Measurements from ENCODE around the gene SNX4. TPM values are rescaled to one million over a fixed set of nuclear protein-coding genes. Genes with fewer than 3 reads are reported as not detected.
A peak's percentile ranks its signal among the peaks of the same experiment; 100 is the strongest.

Gene SNX4
- total and polyA plus RNA-seq, 2 of the 8 experiments (the other 6 are each of a cell fraction or from before 2014, with no cell fraction given) = 7.2 to 23.1 TPM

DNA sequence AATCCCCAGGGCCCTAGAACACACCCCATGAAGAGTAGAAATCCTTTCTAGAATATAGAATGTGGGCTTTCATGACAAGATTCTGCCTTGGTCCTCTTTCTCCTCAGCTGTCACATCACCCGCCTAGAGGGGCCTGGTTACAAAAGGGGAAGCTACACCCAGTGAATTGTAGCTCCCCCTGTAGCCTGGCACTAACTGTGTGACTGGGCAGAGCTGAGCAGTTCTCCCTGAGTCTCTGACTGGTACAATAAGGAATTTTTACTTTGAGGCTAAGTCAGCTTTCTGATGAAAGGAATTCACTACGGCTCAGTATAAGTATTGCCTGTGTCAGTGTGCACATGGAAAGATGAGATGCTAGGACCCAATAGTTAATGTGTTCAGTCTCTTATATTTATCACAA is 116.2 kb downstream of the SNX4 start (continued):
- TF ChIP-seq, protein P1, sequence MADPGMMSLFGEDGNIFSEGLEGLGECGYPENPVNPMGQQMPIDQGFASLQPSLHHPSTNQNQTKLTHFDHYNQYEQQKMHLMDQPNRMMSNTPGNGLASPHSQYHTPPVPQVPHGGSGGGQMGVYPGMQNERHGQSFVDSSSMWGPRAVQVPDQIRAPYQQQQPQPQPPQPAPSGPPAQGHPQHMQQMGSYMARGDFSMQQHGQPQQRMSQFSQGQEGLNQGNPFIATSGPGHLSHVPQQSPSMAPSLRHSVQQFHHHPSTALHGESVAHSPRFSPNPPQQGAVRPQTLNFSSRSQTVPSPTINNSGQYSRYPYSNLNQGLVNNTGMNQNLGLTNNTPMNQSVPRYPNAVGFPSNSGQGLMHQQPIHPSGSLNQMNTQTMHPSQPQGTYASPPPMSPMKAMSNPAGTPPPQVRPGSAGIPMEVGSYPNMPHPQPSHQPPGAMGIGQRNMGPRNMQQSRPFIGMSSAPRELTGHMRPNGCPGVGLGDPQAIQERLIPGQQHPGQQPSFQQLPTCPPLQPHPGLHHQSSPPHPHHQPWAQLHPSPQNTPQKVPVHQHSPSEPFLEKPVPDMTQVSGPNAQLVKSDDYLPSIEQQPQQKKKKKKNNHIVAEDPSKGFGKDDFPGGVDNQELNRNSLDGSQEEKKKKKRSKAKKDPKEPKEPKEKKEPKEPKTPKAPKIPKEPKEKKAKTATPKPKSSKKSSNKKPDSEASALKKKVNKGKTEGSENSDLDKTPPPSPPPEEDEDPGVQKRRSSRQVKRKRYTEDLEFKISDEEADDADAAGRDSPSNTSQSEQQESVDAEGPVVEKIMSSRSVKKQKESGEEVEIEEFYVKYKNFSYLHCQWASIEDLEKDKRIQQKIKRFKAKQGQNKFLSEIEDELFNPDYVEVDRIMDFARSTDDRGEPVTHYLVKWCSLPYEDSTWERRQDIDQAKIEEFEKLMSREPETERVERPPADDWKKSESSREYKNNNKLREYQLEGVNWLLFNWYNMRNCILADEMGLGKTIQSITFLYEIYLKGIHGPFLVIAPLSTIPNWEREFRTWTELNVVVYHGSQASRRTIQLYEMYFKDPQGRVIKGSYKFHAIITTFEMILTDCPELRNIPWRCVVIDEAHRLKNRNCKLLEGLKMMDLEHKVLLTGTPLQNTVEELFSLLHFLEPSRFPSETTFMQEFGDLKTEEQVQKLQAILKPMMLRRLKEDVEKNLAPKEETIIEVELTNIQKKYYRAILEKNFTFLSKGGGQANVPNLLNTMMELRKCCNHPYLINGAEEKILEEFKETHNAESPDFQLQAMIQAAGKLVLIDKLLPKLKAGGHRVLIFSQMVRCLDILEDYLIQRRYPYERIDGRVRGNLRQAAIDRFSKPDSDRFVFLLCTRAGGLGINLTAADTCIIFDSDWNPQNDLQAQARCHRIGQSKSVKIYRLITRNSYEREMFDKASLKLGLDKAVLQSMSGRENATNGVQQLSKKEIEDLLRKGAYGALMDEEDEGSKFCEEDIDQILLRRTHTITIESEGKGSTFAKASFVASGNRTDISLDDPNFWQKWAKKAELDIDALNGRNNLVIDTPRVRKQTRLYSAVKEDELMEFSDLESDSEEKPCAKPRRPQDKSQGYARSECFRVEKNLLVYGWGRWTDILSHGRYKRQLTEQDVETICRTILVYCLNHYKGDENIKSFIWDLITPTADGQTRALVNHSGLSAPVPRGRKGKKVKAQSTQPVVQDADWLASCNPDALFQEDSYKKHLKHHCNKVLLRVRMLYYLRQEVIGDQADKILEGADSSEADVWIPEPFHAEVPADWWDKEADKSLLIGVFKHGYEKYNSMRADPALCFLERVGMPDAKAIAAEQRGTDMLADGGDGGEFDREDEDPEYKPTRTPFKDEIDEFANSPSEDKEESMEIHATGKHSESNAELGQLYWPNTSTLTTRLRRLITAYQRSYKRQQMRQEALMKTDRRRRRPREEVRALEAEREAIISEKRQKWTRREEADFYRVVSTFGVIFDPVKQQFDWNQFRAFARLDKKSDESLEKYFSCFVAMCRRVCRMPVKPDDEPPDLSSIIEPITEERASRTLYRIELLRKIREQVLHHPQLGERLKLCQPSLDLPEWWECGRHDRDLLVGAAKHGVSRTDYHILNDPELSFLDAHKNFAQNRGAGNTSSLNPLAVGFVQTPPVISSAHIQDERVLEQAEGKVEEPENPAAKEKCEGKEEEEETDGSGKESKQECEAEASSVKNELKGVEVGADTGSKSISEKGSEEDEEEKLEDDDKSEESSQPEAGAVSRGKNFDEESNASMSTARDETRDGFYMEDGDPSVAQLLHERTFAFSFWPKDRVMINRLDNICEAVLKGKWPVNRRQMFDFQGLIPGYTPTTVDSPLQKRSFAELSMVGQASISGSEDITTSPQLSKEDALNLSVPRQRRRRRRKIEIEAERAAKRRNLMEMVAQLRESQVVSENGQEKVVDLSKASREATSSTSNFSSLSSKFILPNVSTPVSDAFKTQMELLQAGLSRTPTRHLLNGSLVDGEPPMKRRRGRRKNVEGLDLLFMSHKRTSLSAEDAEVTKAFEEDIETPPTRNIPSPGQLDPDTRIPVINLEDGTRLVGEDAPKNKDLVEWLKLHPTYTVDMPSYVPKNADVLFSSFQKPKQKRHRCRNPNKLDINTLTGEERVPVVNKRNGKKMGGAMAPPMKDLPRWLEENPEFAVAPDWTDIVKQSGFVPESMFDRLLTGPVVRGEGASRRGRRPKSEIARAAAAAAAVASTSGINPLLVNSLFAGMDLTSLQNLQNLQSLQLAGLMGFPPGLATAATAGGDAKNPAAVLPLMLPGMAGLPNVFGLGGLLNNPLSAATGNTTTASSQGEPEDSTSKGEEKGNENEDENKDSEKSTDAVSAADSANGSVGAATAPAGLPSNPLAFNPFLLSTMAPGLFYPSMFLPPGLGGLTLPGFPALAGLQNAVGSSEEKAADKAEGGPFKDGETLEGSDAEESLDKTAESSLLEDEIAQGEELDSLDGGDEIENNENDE (IDR thresholded peaks at IDR 0.05; ENCODE audit: insufficient replicate concordance, low read length) = no peak
- no peak for TF ChIP-seq SP4 (IDR thresholded peaks at IDR 0.05; ENCODE audit: low read length)
- TF ChIP-seq KDM4A (IDR thresholded peaks at IDR 0.05; ENCODE audit: low read depth, low read length, severe bottlenecking) = no peak
- TF ChIP-seq, protein P2, sequence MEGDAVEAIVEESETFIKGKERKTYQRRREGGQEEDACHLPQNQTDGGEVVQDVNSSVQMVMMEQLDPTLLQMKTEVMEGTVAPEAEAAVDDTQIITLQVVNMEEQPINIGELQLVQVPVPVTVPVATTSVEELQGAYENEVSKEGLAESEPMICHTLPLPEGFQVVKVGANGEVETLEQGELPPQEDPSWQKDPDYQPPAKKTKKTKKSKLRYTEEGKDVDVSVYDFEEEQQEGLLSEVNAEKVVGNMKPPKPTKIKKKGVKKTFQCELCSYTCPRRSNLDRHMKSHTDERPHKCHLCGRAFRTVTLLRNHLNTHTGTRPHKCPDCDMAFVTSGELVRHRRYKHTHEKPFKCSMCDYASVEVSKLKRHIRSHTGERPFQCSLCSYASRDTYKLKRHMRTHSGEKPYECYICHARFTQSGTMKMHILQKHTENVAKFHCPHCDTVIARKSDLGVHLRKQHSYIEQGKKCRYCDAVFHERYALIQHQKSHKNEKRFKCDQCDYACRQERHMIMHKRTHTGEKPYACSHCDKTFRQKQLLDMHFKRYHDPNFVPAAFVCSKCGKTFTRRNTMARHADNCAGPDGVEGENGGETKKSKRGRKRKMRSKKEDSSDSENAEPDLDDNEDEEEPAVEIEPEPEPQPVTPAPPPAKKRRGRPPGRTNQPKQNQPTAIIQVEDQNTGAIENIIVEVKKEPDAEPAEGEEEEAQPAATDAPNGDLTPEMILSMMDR (IDR thresholded peaks at IDR 0.05; ENCODE audit: control extremely low read depth in 1 of 3, insufficient read depth in 1 of 3, low read depth in 1 of 3, low read length in 3 of 3) = peak; percentile 4 to 42 (median 12); a peak in 3 of 4 replicates
- no peak for TF ChIP-seq POLR2AphosphoS5 (IDR thresholded peaks at IDR 0.05; ENCODE audit: low read depth, low read length)
- TF ChIP-seq CHD2 (IDR thresholded peaks at IDR 0.05; ENCODE audit: low read length) = no peak
- TF ChIP-seq RNF2 (IDR thresholded peaks at IDR 0.05; ENCODE audit: borderline replicate concordance, low read depth, low read length, missing control alignments, poor library complexity, severe bottlenecking) = no peak
